GM12891 (cell line): ENCODE results near the gene FZD7.

ENCODE experiments used
- POLR2A ChIP-seq: IDR thresholded peaks from 2 replicates; pipeline ENCODE4 v1.6.1; 2011; ENCODE audit warnings: low read depth, low read length, control low read depth
- POLR2AphosphoS5 ChIP-seq: IDR thresholded peaks from 2 replicates; pipeline ENCODE4 v1.6.1; 2011; ENCODE audit warnings: low read depth, low read length, control low read depth
- SPI1 ChIP-seq: IDR thresholded peaks from 2 replicates; pipeline ENCODE4 v1.6.1; 2011; ENCODE audit warnings: low read depth, low read length, control low read depth
- TAF1 ChIP-seq: IDR thresholded peaks from 2 replicates; pipeline ENCODE4 v1.6.1; 2011; ENCODE audit warnings: low read depth, low read length, control low read depth

DNA sequence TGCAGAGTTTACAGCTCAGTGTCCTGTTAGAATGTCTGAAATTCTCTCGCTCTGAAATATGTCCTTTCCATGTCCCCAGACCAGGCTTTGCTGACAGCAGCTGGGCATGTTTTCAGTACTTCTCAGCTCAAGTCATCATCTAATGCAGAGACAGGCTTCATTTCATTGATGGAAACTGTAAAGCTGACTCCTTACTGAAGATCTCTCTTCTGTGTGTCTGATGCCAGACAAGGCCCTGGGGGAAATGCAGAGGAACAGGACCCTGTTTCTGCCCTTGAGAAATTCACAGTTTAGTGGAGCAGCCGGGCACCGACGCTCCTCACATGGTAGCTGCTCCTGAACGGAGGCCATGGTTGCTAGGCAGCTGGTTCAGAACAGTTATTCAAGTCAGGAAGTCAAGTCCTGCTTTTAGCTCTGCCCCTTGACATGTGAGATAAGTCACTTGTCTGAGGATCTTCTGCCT, 24.6 kb upstream of the FZD7 start:
- TF ChIP-seq POLR2A (no peak), POLR2AphosphoS5 (no peak), TAF1 (no peak), SPI1 (no peak)
